GM19351 (cell line): ENCODE measurements around the gene HNF4A.

Experiments used
- ATAC-seq: cut with Tn5 transposase; IDR thresholded peaks from one replicate; pipeline ENCODE4 v1.9.1; 2021; ENCODE audit warnings: mild to moderate bottlenecking, moderate library complexity; ENCODE audit not compliant: unreplicated experiment

HNF4A gene

DNA sequence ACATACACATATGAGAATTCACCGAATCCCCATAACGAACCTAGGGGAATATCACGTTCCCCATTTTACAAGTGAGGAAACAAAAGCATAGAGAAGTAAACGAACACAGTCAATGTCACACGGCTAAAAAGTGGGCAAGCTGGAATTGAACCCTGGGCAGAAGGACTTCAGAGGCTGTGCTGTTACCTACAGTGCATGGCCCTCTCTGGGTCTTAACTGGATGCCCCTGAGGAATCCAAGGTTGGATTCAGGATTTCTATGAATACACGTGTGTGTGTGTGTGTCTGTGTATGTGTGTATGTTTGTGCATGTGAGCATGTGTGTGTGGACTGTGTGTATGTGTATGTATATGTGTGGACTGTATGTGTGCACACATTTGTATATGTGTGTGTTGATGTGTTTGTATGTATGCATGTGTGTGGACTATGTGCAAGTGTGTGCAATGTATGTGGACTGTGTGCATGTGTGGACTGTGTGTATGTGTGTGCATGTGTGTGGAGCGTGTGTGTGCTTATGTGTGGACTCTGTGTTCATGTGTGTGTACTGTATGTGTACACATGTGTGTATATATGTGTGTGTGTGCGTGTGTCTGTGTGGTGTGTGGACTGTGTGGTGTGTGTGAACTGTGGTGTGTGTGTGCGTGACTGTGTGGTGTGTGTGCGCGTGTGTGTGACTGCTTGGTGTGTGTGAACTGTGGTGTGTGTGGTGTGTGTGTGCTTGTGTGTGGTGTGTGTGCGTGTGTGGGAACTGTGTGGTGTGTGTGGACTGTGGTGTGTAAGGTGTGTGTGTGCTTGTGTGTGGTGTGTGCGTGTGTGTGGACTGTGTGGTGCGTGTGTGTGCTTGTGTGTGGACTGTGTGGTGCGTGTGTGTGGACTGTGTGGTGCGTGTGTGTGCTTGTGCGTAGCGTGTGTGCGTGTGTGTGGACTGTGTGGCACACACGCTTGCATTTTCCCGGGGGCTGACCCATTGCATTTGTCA, 49.0 kb downstream of the HNF4A start:
- ATAC-seq: no peak

DNA sequence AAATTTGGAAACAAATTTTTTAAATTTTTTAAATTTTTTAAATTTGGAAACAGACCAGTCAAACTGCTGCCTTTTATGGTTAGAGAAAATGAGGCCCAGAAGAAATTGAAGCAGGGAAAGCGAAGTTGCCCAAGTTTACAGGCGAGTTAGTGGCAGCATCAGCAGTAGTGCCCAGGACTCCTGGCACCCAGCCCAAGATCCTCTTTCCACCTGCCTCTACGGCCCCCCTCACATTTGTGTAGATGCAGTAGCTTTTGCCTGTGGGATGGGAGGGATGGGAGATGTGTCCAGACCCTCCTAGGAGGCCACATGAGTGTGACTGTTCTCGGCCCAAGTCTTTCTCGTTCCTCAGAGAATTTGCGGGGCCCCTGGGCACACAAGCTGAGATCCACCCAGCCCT, 49.8 kb downstream of the HNF4A start:
- ATAC-seq: no peak

DNA sequence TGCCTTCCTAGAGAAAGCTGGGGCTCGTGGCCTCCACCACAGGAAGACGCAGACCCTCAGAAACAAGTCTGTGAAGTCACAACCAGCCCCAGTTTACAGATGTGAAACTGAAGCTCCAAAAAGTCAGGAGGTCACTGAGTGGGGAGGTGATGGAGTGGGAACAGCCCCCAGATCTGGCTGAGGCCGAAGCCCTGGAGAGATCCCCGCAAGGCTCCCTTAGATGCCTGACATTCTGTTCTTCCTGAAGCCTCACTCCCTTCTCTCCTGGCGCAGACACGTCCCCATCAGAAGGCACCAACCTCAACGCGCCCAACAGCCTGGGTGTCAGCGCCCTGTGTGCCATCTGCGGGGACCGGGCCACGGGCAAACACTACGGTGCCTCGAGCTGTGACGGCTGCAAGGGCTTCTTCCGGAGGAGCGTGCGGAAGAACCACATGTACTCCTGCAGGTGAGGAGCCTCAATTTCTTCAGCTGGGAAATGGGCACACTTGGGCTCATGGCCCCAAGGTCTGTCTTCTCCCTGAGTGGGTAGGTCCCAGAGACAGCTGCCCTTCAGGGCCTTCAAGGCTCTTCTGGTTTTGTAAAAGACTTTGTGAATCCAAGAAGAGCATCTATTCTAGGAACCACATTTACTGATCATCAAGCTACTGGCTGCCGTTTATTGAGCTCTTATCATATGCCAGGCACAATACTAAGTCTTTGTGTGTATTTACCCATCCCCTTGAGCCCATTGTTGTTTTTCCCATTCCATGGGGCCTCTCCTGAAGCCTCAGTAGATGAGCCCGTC, 50.5 kb downstream of the HNF4A start:
- no peak for ATAC-seq

DNA sequence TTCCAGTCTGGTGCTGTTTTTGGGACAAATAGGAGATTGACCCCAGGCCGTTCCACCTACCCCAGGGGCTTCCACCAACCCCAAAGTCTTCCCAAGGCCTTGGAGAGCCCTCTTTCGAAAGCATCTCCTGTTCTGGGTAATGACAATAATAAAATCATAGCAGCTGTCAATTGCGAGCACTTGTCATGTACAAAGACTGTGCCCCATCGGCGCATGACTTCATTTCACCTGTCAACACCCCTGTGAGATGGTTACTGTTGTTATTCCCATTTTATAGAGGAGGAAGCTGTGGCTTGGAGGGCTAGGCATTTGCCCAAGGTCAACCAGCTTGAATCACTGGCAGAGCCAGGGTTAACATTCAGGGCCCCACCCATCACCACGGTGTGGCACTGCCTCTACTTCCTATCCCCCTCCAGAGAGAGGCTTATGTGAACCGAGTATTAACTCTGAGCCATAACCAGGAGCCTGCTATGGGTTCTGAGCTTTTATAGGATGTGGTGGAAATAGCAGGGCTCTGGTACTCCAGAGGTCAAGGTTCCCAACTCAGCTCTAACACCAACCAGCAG, 51.2 kb downstream of the HNF4A start:
- ATAC-seq: no peak

DNA sequence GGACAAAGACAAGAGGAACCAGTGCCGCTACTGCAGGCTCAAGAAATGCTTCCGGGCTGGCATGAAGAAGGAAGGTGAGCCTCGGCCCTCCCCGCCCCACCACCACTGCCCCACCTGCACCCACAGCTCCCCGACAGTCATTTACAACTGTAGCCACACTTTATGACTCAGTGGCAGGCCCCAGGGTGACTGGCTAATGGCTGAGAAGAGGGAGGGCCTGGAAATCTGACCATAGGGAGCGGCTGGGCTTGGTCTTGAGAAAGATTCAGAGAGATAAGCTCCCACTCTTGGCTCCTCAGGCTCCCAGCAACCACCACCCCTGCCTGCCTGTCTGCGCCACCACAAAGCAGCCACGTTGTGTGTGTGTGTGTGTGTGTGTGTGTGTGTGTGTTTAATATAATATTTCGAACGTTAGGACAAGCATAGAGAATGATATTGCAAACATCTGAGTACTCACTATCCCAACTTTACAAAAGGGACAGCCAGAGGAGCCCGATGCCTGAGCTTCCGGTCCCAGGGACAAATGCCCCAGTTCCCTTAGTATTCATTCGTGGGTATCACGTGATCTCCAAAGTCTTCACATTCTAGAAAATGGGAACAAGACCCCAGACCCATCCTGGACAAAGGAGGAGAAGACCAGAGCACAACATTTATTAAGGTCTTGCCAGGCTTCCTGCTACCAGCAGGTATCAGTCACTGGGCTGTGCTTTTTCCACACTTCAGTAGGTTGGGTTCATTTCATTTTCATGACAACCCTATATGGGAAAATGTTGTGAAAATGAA, 52.1 kb downstream of the HNF4A start:
- no peak for ATAC-seq

DNA sequence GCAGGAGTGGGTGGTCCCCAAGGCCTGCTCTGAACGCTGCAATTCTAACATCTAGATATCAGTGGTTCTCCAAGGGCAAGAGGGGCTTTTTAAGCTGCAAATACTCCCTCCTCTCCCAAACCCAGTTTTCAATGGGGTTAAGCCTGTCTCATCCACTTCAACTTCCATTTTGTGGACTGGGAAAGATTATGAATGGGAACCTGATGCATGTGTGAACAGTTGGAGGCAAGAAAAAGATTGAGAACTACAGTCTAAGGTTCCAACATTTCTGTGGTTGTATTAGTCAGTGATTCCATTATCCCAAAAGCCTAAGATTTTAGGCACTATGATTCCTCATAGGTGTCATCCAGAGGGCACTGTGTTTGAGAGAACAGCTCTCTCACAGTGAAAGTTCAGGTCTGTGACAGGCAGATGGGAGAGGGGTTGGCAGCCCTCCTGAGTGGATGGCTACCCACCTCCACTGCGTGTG, 53.7 kb downstream of the HNF4A start:
- no peak for ATAC-seq

DNA sequence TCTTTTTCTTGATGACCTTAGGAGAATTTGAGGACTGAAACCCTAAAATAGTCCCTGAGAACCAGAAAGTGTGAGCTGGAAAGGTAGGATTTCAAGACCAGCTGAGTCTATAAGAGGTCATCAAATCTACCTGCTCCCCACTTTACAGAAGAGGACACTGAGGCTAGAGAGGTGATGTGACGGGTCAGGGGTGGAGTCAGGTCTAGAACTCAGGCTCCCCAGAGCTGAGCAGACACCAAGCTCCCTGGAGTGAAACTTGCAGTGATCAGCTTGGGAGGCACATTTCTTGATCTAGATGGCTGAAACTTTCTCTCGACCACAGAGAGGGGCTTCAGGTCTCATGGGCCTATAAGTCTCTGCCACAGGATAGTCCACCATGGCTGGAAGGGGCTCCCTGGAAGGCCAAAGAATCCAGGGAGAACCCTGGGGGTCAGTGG, 55.1 kb downstream of the HNF4A start:
- no peak for ATAC-seq

DNA sequence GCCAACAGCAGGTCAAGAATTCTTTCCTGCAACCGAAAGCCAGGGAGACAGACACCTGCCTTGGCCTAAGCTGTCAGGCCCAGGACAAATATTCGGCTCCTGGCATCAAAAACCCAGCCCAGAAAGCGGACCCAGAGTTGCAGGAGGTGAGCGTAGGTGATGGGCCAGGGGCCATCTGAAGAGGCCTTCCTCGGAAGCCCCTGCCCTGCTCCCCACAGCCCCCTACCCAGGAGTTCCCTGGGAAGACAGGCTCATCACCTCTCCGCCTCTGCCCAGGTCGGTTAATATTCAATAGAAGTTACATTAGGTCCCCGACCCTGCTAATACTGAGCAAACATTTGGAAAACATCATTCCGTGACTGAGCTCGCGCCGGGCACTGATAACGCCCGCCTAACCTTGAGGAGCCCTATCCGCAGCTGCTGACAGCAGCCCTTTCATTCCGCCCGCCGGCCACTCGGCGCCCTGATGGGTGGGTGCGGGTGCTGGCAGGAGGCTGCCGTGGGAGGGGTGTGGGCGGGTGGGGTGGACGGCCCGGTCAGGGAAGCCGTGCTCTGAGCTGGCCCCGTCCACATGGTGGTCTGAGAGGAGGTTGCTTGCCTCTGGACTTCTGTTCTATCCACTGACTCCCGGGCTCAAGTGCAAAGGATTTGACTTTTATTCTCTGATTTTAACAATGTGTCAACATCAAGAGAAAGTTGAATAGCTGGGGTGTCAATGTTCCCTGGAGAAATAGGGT, 55.7 kb downstream of the HNF4A start:
- no peak for ATAC-seq

DNA sequence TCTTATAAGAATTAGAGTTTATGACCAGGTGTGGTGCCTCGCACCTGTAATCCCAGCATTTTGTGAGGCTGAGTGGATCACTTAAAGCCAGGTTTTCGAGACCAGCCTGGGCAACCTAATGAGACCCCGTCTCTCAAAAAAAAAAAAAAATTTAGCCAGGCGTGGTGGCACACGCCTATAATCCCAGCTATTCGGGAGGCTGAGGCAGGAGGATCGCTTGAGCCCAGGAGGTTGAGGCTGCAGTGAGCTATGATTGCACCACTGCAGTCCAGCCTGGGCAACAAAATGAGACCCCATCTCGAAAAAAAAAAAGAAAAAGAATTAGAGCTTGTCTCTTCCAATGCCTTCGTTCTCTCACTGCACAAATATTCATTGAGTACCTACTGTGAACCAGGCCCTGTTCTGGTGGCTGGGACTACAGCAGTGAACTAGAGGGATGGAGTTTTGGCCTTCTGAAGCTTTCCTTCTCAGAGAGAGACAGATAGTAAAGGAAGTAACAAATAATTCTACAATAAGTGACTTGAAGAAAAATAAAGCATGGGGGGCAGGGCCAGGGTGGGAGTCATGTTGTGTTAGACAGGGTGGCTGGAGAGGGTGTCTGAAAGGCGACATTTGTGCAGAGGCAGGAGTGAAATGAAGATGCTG, 56.4 kb downstream of the HNF4A start:
- ATAC-seq: no peak

DNA sequence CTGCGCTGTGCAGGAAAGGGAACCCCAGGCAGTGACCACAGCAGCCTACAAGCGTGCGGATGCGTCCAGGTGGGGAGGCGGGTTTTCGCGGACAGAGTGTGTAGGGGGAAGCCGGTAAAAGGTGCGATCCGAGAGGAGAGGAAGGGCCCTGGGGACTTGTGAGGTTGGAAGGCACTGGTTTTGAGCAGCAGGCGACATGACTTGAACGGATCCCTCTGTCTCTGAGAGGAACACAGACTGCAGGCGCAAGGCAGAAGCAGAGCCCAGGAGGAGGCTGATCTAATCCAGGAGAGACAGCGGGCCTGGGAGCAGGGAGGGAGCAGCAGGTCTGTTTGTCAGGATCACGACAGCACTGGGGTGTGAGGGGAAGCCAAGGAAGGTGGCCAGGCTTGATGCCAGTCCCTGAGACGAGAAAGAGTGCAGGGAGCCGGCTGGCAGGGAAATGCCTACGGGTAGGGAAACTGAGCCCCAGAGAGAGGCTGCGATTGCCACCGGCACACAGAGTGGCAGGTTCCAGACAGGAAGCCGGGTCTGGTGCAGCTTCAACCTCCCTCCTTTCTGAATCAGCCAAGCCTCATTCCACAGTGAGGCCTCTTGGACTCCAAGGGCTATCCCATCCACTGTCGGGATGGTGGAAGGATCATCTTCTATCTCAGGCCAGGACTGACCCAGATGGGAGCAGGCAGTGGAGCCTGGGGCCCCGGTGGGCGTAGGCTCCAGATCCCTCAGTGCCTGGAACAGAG, 57.1 kb downstream of the HNF4A start:
- no peak for ATAC-seq

DNA sequence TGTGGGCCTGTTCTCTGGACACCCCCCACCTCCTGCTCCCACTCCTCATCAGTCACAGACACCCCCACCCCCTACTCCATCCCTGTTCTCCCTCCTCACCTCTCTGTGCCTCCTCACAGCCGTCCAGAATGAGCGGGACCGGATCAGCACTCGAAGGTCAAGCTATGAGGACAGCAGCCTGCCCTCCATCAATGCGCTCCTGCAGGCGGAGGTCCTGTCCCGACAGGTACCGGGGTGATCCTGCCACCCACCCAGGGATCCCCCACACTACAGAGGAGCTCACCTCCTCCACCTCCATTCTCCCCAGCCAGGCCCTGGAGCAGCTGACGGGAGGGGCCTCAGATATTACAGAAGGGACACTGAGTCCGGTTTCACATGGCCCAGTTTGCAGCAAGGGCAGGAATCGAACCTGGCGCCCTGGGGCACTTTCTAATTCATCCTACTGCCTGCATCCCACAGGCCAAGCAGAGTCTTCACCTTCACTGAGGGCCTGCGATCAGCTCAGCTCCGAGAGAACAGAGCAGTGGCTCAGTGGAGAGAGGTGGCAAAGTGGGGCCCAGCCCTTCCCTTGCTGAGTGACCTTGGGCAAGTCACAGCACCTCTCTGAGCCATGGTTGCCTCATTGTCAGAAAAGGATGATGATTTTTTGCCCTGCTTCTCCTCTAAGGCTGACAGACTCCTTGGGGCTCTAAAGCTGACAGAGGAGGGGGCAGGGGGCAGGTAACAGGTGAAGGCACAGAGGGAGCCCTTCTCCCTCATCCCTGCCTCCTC, 58.3 kb downstream of the HNF4A start:
- no peak for ATAC-seq

DNA sequence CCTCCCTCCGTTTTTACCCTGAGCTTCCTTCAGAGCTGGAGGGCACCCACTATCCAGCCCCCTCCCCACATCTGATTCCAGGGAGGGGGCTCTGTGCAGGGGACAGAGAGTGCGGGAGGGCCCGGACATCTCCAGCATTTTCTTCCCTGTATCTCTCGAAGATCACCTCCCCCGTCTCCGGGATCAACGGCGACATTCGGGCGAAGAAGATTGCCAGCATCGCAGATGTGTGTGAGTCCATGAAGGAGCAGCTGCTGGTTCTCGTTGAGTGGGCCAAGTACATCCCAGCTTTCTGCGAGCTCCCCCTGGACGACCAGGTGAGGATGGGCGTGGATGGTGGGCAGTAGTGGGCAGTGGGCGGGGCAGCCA, 58.8 kb downstream of the HNF4A start:
- ATAC-seq: no peak

DNA sequence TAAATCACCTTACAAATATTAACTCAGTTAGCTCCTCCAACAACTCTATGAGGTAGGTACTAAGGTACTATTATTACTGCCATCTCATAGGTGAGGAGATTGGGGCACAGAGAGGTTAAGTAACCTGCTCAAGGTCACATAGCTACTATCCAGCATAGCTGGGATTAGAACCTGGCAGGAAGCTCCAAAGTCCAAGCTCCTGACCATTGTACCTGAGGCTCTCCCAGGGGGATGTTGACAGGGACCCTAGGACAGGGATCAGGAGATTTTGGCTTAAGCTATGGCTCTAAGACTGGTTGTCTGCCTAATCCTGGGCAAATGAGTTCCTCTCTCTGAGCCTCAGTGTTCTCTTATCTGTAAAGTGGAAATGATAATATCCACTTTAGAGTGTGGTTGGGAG, 59.3 kb downstream of the HNF4A start:
- no peak for ATAC-seq

DNA sequence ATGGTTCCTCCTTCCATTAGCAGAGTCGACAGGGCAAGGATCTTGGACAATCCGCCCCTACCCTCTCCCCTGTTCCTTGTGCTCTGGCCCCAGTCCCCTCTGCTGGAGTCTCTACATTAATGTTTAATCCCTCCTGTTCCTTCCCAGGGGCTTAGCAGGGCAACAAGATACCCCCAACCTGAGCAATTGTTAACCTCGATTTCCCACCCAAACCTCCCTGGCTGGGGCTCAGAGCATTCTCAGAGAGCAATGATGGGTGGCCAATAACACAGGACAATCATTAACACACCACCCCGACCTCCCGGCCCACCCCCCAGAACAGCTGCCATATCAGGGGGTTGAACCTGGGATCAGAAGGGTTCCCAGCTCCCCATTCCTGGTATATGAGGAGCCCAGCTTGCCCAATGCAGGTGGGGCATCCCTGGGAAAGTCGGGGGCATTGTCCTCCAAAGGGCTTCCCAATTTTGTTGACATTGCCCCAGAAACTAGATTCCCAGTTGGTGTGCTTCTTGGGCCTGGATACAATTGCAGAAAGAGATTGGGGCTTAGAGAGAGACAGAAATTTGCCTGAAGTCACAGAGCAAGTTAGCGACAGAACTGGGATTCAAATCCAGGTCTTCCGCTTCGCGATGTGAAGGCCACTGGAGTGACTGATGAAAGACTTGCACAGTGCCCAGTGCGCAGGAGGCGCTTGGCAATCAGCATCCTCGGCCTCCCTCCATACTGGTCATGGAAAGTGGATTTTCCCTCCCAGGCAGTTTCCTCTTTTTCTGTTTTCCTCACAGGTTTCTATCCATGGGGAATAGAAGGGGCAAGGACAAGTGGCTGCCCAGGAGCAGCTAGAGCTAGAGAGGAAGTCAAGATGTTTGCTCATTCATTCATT, 60.6 kb downstream of the HNF4A start:
- ATAC-seq: no peak

DNA sequence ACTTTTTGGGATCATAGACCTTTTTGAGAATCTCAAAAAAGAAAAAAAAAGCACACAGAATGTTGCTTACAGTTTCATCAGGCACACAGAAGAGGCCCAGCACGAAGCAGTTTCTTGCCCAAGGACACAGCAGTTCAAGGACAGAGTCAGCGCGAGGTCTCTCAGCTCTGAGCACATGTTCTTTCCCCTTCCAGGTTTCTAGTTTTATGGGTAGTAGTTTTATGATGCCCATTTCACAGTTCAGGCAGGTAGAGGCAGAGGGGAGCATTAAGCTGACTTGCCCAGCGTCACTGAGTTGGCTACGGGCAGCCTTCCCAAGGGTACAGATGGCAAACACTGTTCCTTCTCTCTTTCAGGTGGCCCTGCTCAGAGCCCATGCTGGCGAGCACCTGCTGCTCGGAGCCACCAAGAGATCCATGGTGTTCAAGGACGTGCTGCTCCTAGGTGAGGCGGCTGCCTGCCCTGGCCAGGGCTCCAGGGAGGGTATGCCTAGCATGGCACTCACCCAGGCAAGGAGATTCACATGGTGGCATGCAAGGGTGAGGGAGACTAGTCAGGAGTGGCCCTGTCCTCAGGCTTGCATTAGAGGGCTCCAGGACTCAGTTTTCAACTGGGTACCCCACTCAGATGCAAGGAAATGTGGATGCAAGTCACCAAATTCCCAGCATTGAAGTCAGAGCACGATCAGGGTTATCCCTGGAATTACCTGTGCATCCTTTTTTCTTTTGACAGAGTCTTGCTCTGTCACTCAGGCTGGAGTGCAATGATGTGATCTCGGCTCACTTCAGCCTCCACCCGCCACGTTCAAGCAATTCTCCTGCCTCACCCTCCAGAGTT, 62.8 kb downstream of the HNF4A start:
- ATAC-seq: no peak

DNA sequence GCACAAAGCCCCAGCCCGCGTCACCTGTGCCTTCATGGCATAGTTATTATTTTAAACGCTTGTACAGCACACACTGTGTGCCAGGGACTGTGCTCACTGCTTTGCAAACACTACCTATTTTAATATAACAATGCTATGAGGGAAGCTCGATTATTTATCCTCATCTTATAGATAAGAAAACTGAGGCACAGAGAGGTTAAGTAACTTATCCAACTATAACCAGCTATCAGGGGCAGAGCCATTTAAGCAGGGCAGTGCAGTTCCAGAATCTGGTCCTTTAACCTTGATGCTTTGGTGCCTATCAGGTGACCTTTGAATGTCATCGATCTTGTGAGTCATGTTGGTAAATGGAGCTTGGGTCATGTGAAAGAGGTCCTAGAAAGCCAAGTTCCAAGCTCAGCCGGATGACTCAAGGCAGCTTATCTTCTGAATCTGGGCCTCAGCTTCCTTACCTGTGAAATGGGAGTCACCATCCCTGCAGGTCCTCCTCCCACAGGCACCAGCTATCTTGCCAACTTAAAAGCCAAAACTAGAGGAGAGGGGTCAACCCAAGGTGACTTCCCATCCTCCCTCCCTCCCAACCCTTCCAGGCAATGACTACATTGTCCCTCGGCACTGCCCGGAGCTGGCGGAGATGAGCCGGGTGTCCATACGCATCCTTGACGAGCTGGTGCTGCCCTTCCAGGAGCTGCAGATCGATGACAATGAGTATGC, 63.8 kb downstream of the HNF4A start:
- no peak for ATAC-seq
